ENCODE data around the gene AZIN2.
"Not testable (repeated sequence)": the region's sequence is repeated elsewhere in the genome, so short reads cannot be mapped to it uniquely, and the experiment has no call there.

The AZIN2 gene

DNA sequence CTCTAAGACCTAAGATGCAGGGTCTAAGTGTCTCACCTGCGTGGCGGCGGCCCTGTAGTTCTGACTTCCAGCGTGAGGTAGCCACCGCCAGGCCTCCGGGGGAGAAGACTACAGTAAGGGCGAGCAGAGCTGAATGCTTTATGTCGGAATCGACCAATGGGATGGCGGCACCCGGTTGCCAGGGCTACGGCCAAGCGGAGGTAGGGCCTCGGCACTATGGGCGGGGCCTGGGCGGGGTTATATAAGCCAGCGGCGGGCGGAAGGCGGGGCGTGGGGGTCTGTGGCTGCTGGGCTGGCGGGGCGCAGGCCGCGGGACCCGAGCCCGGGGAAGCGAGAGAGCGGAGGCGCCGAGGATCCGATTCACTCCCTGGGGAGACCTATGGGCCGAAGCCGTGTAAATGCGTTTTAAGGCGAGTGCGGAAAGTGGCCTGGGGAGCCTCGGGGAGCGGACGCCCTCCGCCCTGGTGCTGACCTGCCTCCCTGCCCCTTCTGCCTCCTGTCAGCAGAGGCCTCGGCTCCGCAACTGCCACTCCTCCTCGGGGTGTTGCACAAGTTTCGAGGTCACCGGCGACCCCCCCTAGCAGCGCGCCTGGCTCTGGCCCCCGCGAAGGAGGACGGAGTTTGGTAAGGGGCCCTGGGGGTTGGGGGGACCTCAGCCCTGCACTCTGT lies at the start of gene AZIN2:
Gene AZIN2, plus strand, starts transcription at position 269 of the 669 bp plus-strand sequence. CDS start 1,097 bp downstream, outside the sequence.
- peak within 1 kb of the TSS; percentile 68 for H3K4me3 ChIP-seq (ENCODE audit: low read depth, low read length)

GRCh38 chr1:33031506-33031905 lies 49.4 kb upstream of the AZIN2 start:
- no peak overlapping the region for H3K4me3 ChIP-seq (ENCODE audit: low read depth, low read length)

- no peak overlapping the region for H3K4me3 ChIP-seq (ENCODE audit: low read depth, low read length)
Observed at GRCh38 chr1:33032126-33032869, 48.7 kb upstream of the AZIN2 start.

- peak overlapping the region; percentile 79 for H3K4me3 ChIP-seq (ENCODE audit: low read depth, low read length)
Observed at GRCh38 chr1:33036051-33036525, 44.9 kb upstream of the AZIN2 start.

DNA sequence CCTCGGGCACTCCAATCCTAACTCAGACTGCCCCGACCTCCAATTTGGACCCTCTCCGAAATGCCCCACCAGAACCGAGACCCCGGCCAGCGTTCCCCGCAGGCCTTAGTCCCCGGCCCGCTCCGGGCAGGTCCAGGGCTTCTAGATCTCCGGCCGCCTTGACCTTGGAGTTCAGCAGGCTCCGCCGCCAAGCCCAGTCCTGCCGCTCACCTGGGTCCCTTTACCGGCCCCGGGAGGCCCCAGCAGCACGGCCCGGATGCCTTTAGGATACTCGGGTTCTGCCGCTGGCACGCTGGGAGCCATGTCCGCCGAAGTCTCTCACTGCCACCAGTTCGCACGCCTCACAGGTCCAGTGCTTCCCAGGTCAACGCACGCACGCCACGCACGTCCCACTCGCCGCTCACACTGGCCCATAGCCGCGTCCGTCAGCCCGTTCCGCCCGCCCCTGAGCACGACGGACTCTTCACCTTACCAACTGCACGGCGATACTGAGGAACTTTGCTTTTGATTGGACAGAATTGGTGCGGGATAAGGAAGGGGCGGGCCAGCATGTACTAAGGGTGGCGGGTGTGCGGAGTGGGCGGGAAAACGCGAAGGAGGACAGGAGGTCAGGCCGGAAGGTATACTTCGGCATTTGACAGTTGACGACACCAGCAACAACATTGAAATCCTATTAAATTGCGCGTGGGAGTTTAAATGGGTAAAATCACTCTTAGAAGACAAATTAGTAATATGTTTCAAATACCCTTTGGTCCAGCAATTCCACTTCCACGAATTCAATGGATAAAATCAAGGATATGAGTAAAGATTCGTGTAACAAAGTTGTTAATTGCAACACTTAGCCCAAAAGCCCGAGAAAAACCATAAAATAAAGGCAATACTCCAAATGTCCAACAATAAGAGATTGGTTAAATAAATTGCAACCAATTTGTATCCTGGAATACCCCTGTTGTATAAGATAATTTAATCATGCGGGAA lies 44.1 kb upstream of the AZIN2 start, which contains the start of gene AK2:
Gene AK2, minus strand, starts transcription at position 358 of the 978 bp plus-strand sequence. Its CDS starts 55 bp downstream, at position 303.
- peak within 1 kb of the TSS; percentile 79 for H3K4me3 ChIP-seq (ENCODE audit: low read depth, low read length)

DNA sequence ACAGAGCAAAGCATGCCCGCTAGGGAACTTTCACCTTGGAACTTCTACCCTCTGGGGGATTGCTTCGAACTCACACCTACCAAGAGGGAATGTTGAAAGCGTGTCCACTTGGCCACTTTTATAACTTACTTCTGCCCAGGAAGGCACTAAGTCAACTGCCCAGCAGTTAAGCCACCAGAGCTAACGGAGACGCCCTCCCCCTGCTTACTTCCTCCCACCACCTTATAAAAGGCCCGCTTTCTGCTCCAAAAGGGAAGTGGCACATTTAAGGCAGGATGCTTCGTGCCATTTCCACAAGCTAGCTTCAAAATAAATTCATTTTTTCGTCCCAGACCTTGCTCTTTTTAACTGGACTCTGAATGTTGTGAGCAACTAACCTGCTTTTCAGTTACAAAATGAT lies 41.1 kb upstream of the AZIN2 start:
- no peak overlapping the region for H3K4me3 ChIP-seq (ENCODE audit: low read depth, low read length)

GRCh38 chr1:33041026-33041425 lies 39.9 kb upstream of the AZIN2 start:
- H3K4me3 ChIP-seq (ENCODE audit: low read depth, low read length), result no peak overlapping the region

- no peak overlapping the region for H3K4me3 ChIP-seq (ENCODE audit: low read depth, low read length)
Observed at GRCh38 chr1:33042831-33043230, 38.1 kb upstream of the AZIN2 start.

GRCh38 chr1:33043267-33044092 lies 37.5 kb upstream of the AZIN2 start:
- no peak overlapping the region for H3K4me3 ChIP-seq (ENCODE audit: low read depth, low read length)

DNA sequence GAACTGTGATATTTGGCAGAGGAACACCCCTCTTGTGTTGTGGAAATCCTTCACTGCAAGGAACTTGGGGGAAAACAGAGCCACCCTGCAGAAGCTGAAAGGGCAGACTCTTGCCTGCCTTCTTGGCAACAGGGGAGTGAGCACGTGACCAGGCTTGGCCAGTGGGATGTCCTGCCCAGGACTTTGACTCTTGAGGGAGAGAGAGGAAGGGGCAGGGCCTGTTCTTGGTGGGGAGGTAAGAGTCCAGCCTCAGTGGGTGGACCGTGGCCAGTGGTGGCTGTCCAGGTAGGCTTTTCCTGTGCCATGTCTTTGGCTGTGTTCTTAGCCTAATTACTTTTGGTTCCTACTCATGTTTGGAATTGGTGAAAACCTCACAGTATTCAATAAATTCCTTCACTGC lies 35.7 kb upstream of the AZIN2 start:
- H3K4me3 ChIP-seq (ENCODE audit: low read depth, low read length), result no peak overlapping the region

- H3K4me3 ChIP-seq (ENCODE audit: low read depth, low read length), result no peak overlapping the region
Observed at GRCh38 chr1:33045814-33046213, 35.1 kb upstream of the AZIN2 start.

- H3K4me3 ChIP-seq (ENCODE audit: low read depth, low read length), result not testable (repeated sequence)
Observed at GRCh38 chr1:33046234-33046633, 34.7 kb upstream of the AZIN2 start.

GRCh38 chr1:33047290-33047689 lies 33.7 kb upstream of the AZIN2 start:
- no peak overlapping the region for H3K4me3 ChIP-seq (ENCODE audit: low read depth, low read length)

- no peak overlapping the region for H3K4me3 ChIP-seq (ENCODE audit: low read depth, low read length)
Observed at GRCh38 chr1:33047839-33048305, 33.1 kb upstream of the AZIN2 start.

DNA sequence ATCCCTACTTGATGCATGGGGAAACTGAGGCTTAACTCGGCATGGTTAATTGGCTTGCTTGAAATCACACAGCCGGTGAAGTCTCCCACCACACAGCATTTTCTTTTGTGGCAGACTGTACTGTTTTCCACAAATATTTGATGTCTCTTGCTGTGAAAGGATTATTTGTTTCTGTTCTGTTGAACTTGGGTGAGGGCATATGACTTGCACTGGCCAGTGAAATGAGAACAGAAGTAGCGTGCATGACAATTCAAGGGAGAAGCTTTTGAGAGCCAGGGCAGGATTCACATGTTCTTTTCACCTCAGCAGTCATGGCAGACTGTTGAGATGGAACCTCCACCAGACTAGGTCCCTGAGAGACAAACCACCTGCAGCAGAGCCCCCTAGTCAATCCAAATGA lies 32.5 kb upstream of the AZIN2 start:
- no peak overlapping the region for H3K4me3 ChIP-seq (ENCODE audit: low read depth, low read length)

GRCh38 chr1:33049371-33049770 lies 31.6 kb upstream of the AZIN2 start:
- H3K4me3 ChIP-seq (ENCODE audit: low read depth, low read length), result no peak overlapping the region

GRCh38 chr1:33050221-33051076 lies 30.5 kb upstream of the AZIN2 start:
- no peak overlapping the region for H3K4me3 ChIP-seq (ENCODE audit: low read depth, low read length)

DNA sequence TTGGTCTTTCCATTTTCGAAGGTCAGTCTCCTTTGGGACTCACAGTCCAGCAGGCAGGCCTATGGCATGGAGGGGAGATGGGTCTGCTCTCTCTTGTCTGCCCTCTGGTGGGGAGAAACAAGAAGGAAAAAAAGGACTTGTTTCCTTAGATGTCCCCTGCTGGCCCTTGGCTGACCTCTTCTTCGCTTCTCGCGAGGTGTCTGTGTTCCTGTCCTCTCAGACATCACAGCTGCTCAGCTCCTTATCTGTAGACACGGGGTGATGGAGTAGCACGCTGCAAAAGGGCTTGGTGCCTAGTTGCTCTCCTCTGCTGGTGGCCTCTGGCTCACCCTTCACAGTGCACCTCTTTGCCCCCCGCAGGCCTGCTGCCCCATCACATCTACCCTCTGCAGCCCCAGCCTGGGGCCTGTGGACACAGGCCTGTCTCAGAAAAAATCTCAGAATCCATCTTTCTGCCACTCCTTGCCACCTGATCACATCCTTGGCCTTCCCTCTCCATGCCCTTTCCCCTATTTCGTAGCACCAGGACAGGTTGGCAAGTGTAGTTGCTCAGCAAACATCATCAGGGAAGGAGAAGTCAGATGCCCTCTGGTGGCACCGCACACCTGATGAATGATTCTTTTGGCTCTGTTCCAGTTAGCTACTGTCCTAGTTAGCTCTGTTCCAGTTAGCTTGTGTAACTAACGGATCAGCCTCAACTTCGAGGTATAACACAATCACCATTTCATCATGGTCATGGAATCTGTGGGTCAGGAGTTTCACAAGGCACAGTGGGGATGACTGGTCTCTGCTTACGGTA lies 25.5 kb upstream of the AZIN2 start:
- no peak overlapping the region for H3K4me3 ChIP-seq (ENCODE audit: low read depth, low read length)
